GM12875 (cell line): Measurements from ENCODE around the gene STAT4.

Source experiments
- H3K4me3 ChIP-seq: one replicate; pipeline ENCODE4 v1.5.1; 2011; ENCODE audit warnings: low read depth, low read length, control low read depth
- TF ChIP-seq, protein P1 (sequence below): IDR thresholded peaks from 2 replicates; pipeline ENCODE4 v1.5.1; 2011; ENCODE audit warnings: low read depth, mild to moderate bottlenecking, control low read depth, inconsistent platforms, low read length, moderate library complexity, borderline replicate concordance; ENCODE audit not compliant: insufficient read depth

STAT4 gene

DNA sequence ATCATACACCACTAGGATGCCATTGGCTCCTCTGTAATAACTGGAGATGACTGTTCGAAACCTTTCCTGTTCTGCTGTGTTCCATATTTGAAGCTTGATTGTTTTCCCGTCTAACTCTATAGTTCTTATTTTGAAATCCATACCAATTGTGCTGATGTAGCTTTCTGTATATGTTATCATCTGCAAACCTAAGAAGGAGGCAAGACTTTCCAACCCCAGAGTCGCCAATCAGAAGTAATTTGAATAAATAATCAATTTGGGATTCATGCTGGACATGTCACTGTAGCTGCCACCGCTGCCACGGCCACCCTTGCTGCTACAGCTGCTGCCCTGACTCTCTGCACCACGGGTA lies 157.5 kb downstream of the STAT4 start:
- TF ChIP-seq, protein P1, sequence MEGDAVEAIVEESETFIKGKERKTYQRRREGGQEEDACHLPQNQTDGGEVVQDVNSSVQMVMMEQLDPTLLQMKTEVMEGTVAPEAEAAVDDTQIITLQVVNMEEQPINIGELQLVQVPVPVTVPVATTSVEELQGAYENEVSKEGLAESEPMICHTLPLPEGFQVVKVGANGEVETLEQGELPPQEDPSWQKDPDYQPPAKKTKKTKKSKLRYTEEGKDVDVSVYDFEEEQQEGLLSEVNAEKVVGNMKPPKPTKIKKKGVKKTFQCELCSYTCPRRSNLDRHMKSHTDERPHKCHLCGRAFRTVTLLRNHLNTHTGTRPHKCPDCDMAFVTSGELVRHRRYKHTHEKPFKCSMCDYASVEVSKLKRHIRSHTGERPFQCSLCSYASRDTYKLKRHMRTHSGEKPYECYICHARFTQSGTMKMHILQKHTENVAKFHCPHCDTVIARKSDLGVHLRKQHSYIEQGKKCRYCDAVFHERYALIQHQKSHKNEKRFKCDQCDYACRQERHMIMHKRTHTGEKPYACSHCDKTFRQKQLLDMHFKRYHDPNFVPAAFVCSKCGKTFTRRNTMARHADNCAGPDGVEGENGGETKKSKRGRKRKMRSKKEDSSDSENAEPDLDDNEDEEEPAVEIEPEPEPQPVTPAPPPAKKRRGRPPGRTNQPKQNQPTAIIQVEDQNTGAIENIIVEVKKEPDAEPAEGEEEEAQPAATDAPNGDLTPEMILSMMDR = no peak
- no peak overlapping the region for H3K4me3 ChIP-seq

DNA sequence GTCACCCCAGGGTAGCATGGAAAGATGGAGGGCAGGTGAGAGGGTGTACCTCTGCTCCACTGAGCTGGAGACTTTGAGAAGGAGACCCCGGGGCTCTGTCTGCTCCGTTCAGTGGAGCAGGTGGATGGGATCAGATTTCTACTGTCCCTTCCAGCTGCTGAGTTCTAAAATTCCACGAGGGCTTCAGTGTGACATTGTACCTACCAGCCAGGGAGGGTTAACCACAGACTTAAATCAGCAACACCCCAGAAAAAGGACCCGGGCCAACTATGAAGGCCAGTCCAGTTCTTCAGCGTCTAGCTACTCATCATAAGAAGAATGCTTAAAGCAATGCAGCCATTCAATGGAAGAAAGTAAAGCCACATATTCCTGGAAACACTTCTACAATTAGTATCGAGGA lies 160.7 kb downstream of the STAT4 start:
- TF ChIP-seq, protein P1 = no peak
- H3K4me3 ChIP-seq = no peak overlapping the region

DNA sequence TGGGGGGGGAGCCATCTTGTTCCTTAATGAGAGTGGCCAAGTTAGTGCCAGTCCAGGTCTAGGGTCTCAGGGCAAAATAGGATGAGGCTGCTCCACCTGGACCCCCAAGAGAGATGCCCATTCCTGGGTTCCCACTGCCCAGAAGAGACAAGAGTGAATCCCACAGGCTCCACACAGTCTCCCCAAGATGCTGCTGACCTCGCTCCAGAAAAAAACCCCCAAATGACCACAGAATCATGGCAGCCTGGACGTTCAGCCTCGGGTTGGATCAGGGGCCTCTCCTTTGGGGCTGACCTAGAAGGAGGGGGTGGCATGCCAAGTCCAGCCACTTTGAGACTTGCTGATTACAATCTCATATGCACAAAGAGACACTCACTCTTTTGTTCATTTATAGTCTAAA lies 161.9 kb downstream of the STAT4 start:
- TF ChIP-seq, protein P1 = no peak
- H3K4me3 ChIP-seq = no peak overlapping the region

DNA sequence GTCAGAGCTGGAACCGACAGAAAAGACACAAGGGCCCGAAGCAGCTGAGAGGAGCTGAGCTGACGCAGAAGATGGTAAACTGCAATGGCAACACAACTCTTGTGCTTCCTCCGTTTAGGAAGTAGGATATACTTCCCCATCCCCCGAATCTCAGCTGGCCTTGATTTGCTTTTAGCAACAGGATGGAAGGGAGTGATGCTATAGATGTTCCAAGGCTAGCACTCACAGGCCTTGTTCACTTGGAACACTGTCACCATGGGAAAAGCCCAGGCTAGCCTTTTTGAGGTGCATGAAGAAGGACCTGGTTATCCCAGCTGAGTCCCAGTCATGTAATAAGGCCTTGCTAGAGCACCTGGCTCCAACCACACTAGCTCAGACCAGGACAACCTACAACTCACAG lies 162.9 kb downstream of the STAT4 start:
- no peak overlapping the region for H3K4me3 ChIP-seq
- TF ChIP-seq, protein P1 = no peak

DNA sequence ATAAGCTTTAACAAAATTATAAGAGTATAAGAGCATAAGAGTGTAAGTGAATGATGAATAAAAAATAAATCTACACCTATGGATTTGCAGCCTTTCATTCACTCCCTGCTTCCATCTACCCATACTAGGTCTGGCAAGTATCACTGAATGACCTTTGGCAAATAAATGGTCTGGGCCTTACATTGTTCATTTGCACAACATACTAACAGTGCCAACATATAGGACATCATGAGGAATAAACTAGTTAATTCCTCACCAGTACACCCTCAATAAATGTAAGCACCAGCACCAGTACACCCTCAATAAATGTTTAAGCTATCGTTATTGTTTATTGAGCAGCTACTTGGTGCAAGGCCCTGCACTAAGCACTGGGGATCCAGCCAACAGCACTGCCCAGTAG lies 163.7 kb downstream of the STAT4 start:
- TF ChIP-seq, protein P1 = no peak

DNA sequence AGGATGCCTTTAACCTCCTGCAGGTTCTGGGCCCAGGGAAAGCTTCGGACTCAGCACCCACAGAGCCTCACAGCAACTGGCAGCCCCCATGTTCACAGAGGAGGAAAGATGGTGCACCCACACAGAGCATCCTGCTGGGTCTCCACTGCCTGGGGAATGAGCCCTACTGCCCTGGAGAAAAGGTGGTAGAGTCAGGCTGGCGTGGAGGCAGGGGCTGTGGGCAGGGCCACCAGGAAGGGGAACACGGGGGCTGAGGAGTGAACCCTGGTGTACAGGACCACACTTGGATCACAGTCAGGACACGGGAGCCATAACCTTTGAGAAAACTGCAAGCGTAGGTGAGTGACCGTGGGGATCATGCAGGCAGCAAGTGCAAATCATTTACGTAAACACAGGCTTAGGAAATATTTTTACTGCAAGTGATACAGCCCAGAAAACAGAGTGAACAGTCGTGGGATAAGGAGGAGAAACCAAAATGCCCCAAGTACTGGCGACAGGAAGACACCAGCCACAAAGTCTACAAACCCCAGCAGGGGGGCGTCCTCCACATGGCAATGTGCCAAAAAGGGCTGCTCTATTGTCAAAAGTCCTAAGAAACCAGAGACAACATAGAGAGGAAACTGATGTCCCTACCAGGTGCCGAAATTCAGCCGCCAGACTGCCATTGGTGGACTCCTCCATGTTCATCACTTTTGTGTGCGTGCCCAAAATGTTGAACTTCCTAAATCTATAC lies 164.4 kb downstream of the STAT4 start:
- TF ChIP-seq, protein P1 = no peak
- H3K4me3 ChIP-seq = no peak overlapping the region

More for the DNA sequence above, 163.7 kb downstream of the STAT4 start:
- no peak overlapping the region for H3K4me3 ChIP-seq

DNA sequence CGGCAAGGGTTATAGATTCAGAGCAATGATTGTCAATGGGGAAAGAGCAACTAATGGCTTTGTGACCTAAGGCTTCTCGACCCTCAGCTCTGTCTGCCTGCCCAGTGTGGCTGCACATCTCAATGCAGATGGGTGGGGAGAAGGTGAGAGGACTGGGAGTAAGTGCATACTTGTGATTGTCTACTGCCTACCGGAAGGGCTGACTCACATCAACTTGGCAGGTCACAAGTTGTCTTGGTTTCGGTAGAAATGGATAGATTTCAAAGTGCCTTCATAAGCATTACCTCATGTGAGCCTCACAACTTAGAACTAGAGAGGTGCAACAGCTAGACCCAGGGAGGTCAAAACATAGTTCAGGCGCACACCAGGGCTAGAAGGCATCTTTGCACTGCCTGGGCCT lies 166.2 kb downstream of the STAT4 start:
- TF ChIP-seq, protein P1 = no peak
- H3K4me3 ChIP-seq = no peak overlapping the region
